K562 (cell line): ENCODE measurements around the gene KMT2D. TPM values are rescaled to one million over a fixed set of nuclear protein-coding genes. Genes with fewer than 3 reads are reported as not detected.
A peak's percentile ranks its signal among the peaks of the same experiment; 100 is the strongest.

Source experiments
- CREBBP ChIP-seq: IDR thresholded peaks from one replicate; pipeline ENCODE4 v1.6.1; 2012; ENCODE audit warnings: low read depth, mild to moderate bottlenecking, control low read depth, inconsistent platforms, low read length
- KLF6 ChIP-seq: fragments of 250-450 bp; sonication (Bioruptor Pico); IDR thresholded peaks from 2 replicates; pipeline ENCODE4 v1.4.0; 2020; ENCODE audit warnings: mild to moderate bottlenecking, moderate library complexity, borderline replicate concordance
- PTBP1 ChIP-seq: fragments of 200-400 bp; formaldehyde crosslinking; IDR thresholded peaks from 2 replicates; pipeline ENCODE4 v1.6.1; 2017; ENCODE audit warnings: low read depth, low read length
- ZNF197 ChIP-seq: fragments of 200-800 bp; sonication (Bioruptor generic); IDR thresholded peaks from 2 replicates; pipeline ENCODE4 v1.6.1; 2016; ENCODE audit warnings: low read depth, missing genetic modification characterization, missing compliant biosample characterization
- ZNF445 ChIP-seq: fragments of 250-450 bp; sonication (Bioruptor Pico); IDR thresholded peaks from 2 replicates; pipeline ENCODE4 v1.4.0; 2020; ENCODE audit warnings: low read depth, mild to moderate bottlenecking, moderate library complexity
- ZNF77 ChIP-seq: fragments of 250-450 bp; sonication (Bioruptor Pico); IDR thresholded peaks from 2 replicates; pipeline ENCODE4 v1.5.0; 2020
- polyA plus RNA-seq, 8 experiments: library from polyadenylated mRNA; depleted of rRNA in 4 of 8; stranded (reverse) in 5 of 8; unstranded in 3 of 8; fragments of >200 nt; fragmentation: Nextera tagmentation in 2 of 8; fragmentation: Illumina TruSeq in 1 of 8; extraction: Ambion mirVana in 2 of 8; extraction: Trizol in 1 of 8; gene quantifications; 2 replicates each; pipeline versions ENCODE4 v1.2.1 to v1.2.3, GENCODE V29; 2011 to 2014; ENCODE audit warnings: inconsistent platforms in 1 of 8, missing spikeins in 1 of 8
- total RNA-seq, 7 experiments: library from RNA; depleted of rRNA in 6 of 7; stranded (reverse); fragments of >200 nt in 6 of 7; fragmentation: Illumina TruSeq in 2 of 7; extraction: Trizol in 2 of 7; gene quantifications; 2 replicates each; pipeline versions ENCODE4 v1.2.1 to v1.2.3, GENCODE V29; 2011 to 2021; ENCODE audit warnings: low replicate concordance in 1 of 7
- TF ChIP-seq, protein P1 (sequence below), 2 experiments: fragments of 450-650 bp; IDR thresholded peaks; 2 replicates each; pipeline ENCODE4 v1.6.1; 2016; ENCODE audit warnings: mild to moderate bottlenecking in 2 of 2, borderline replicate concordance in 1 of 2, low read depth in 1 of 2, moderate library complexity in 1 of 2
- TF ChIP-seq, protein P2 (sequence below): fragments of 250-450 bp; sonication (Bioruptor Pico); IDR thresholded peaks from 2 replicates; pipeline ENCODE4 v1.5.0; 2021; ENCODE audit warnings: mild to moderate bottlenecking, moderate library complexity
- TF ChIP-seq, protein P3 (sequence below): fragments of 250-450 bp; sonication (Bioruptor Pico); IDR thresholded peaks from 2 replicates; pipeline ENCODE4 v1.9.0; 2021; ENCODE audit warnings: mild to moderate bottlenecking, inconsistent platforms

Gene KMT2D
- total and polyA plus RNA-seq, 9 of the 15 experiments (the other 6 are each of a cell fraction or from before 2014, with no cell fraction given), result 0.22 to 93.7 (median 13.7) TPM

DNA sequence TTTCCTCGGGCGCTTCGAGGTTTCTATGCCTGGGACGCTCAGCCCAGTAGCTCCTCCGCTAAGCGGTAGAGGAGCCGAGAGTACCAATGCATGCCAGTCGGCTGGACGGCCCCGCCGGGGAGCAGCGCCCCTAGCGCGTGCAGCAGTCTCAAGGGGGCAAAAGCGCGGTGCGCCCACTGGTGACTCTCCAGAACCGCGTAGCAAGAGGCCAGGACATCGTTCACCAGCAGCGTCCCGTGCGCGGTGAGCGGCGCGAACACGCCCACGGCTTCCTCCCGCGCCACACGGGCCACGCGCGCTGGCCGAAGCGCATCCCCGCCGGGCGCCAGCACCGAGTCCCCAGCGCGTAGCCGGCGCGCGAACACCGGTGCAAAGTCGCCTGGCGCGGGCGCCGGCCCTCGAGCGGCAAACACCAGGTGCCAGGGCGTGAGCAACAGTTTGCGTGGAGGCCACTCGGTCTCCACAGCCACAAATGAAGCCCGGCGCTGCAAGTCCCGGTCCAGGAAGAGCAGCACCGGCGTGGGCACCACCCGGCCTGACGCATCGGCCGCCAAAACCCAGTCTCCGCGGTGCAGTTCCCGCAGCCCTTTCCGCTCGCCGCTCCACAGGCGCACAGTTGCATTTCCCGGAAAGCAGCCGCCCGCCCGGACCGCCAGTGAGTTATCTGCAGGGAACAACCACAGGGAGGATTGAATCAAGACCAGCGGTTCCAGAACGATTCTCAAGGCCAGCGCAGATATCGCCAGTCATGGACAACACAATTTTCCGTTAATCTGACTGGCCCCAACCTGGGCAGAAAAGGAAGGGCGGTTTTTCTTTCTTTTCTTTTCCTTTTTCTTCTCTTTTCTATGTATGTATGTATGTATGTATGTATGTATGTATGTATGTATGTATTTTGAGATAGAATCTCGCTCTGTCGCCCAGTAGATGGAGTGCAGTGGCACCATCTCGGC, 29.5 kb upstream of the KMT2D start (continued):
- TF ChIP-seq, protein P1, sequence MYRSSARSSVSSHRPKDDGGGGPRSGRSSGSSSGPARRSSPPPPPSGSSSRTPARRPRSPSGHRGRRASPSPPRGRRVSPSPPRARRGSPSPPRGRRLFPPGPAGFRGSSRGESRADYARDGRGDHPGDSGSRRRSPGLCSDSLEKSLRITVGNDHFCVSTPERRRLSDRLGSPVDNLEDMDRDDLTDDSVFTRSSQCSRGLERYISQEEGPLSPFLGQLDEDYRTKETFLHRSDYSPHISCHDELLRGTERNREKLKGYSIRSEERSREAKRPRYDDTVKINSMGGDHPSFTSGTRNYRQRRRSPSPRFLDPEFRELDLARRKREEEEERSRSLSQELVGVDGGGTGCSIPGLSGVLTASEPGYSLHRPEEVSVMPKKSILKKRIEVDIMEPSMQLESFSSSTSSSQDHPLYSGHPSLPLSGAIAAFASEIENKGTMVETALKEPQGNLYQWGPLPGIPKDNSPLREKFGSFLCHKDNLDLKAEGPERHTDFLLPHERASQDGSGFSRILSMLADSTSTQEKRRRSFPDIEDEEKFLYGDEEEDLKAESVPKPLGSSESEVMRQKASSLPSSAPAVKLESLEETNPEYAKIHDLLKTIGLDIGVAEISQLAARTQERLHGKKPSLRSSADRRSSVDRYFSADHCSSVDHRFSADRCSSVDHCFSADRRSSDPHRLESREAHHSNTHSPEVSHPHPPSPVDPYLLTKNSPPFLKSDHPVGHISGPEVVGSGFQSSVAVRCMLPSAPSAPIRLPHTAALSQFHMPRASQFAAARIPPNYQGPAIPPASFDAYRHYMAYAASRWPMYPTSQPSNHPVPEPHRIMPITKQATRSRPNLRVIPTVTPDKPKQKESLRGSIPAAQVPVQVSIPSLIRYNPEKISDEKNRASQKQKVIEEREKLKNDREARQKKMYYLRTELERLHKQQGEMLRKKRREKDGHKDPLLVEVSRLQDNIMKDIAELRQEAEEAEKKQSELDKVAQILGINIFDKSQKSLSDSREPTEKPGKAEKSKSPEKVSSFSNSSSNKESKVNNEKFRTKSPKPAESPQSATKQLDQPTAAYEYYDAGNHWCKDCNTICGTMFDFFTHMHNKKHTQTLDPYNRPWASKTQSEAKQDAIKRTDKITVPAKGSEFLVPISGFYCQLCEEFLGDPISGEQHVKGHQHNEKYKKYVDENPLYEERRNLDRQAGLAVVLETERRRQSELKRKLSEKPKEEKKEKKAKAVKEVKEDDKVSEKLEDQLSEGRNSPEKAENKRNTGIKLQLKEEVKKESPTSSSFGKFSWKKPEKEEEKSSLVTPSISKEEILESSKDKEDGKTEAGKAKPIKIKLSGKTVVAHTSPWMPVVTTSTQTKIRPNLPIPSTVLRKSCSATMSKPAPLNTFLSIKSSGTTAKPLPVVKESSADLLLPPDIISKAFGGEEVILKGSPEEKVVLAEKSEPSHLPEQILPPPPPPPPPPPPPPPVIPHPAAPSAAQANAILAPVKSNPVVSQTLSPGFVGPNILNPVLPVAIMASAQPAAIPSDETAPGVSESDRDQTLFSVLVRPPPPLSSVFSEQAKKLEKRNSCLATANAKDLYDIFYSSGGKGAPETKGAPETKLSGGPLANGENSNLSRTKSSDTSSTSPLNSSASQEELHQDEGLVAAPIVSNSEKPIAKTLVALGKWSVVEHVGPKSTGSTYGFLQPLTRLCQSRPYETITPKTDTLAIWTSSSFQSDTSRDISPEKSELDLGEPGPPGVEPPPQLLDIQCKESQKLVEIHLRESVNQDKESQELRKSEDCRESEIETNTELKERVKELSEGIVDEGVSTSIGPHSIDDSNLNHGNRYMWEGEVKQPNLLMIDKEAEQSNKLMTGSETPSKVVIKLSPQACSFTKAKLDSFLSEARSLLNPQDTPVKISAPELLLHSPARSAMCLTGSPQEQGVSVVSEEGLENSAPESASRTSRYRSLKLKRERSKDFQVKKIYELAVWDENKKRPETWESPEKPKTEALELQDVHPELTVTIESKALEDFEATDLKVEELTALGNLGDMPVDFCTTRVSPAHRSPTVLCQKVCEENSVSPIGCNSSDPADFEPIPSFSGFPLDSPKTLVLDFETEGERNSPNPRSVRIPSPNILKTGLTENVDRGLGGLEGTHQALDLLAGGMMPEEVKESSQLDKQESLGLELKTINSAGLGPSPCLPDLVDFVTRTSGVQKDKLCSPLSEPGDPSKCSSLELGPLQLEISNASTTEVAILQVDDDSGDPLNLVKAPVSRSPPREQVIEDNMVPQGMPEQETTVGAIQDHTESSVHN (IDR thresholded peaks at IDR 0.05; ENCODE audit: borderline replicate concordance in 1 of 2, low read depth in 1 of 2), result no peak
- TF ChIP-seq KLF6 (CRISPR knock-in tag) (no peak), ZNF77 (CRISPR knock-in tag) (no peak), PTBP1 (no peak), CREBBP (no peak), ZNF445 (CRISPR knock-in tag) (no peak), ZNF197 (CRISPR knock-in tag) (no peak)
- TF ChIP-seq, protein P2, sequence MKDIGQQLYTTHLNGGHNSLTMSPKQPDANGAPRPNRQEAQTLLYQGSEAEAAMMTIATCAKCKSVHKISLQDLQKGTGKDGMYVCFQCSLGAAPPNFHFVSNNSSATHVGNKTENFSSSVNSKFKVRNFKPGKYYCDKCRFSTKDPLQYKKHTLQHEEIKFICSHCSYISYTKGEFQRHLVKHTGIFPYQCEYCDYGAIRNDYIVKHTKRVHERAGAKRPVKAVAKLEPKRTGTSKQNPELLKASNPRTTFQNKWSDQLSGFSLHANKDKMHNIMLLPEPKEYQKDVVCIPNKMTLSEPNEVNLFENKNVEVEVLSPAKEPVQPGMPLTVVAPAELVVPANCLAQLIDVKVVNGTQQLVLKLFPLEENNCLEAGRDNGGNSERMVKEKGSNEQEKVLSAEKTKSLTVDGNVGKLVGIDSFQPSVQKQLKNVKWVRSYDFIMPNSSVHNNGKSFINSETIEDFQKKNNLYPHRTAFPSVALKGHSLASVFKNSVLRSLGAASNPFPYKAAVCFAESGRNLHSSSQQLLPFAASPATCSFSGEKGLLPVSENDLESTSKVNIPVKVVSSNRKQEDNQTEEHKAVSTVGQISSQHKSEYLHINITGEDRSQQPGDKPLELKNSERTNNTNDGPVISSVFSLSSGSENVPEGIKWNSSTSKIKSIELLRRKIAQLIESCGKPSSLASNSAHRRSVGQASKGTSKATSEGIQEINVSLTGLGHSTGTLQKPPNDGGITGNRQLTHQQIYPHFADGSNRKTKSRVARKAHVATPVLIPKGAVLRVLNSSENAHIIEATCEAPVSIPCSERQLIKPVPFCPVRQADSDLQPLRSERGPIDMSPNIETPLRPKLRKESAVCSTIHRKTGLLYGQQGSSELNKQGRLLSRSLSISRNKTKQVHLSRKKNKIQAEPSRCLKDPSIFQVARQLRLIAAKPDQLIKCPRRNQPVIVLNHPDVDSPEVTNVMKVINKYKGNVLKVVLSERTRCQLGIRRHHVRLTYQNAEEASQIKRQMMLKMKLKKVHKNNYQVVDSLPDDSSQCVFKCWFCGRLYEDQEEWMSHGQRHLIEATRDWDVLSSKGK (CRISPR knock-in tag), result no peak
- TF ChIP-seq, protein P3, sequence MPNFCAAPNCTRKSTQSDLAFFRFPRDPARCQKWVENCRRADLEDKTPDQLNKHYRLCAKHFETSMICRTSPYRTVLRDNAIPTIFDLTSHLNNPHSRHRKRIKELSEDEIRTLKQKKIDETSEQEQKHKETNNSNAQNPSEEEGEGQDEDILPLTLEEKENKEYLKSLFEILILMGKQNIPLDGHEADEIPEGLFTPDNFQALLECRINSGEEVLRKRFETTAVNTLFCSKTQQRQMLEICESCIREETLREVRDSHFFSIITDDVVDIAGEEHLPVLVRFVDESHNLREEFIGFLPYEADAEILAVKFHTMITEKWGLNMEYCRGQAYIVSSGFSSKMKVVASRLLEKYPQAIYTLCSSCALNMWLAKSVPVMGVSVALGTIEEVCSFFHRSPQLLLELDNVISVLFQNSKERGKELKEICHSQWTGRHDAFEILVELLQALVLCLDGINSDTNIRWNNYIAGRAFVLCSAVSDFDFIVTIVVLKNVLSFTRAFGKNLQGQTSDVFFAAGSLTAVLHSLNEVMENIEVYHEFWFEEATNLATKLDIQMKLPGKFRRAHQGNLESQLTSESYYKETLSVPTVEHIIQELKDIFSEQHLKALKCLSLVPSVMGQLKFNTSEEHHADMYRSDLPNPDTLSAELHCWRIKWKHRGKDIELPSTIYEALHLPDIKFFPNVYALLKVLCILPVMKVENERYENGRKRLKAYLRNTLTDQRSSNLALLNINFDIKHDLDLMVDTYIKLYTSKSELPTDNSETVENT, result 0 out of 2 replicates have a peak, but pooled peaks have one; percentile 23
